Measurements from ENCODE around the gene PPP1R12A.

GRCh38 chr12:79916826-79917225 is 18.1 kb downstream of the PPP1R12A start:
- TF ChIP-seq POLR2A (IDR thresholded peaks at IDR 0.05; ENCODE audit: low read length), result no peak
- no peak for TF ChIP-seq GATA1 (IDR thresholded peaks at IDR 0.05; ENCODE audit: low read depth, low read length)
